ENCODE measurements around the gene SPDYE1. TPM values are rescaled to one million over a fixed set of nuclear protein-coding genes. Genes with fewer than 3 reads are reported as not detected.

SPDYE1 gene
- total RNA-seq, 4 donors from 2014 or later: not detected

GRCh38 chr7:44056681-44057080 lies 59.0 kb downstream of the SPDYE1 start:
- H3K27ac ChIP-seq: no peak overlapping the region
- peaks cover 0 to 69% (median 38%) of the 10 kb centered on the region in 4 donors for H3K36me3 ChIP-seq
- TF ChIP-seq POLR2A (IDR thresholded peaks at IDR 0.05) (no peak), EP300 (IDR thresholded peaks at IDR 0.05; ENCODE audit: low read depth) (no peak), POLR2AphosphoS5 (IDR thresholded peaks at IDR 0.05) (no peak), CTCF (IDR thresholded peaks at IDR 0.05) (no peak)
- no peak overlapping the region for H3K4me3 ChIP-seq
- peak; percentile 6 for DNase-seq
- in situ Hi-C loops (cut with MboI; ENCODE audit: low pct_ligation_motif_present in 1 of 4, low pct_unique_long_range_greater_than_20kb in 1 of 4, low sequenced_read_pairs in 3 of 4) (no loop called here), intact Hi-C loops (cut with DNase I; ENCODE audit: low total_unique reads) (no loop called here)
- H3K27me3 ChIP-seq: no peaks in the 10 kb centered on the region
- no peaks in the 10 kb centered on the region for H3K4me1 ChIP-seq
- no peaks in the 10 kb centered on the region for H3K9me3 ChIP-seq
- WGBS, 2 donors (ENCODE audit: low coverage in 1 of 2): 92% methylated on average over 7 of the region's 7 CpGs; no CpG with 5 or more reads in 1 of the 2 donors

- WGBS, 2 donors (ENCODE audit: low coverage in 1 of 2): 95 to 100% methylated on average over 1 to 11 of the region's 11 CpGs
- H3K4me1 ChIP-seq: no peaks in the 10 kb centered on the region
- intact Hi-C loops (cut with DNase I; ENCODE audit: low total_unique reads) (no loop called here), in situ Hi-C loops (cut with MboI; ENCODE audit: low pct_ligation_motif_present in 1 of 4, low pct_unique_long_range_greater_than_20kb in 1 of 4, low sequenced_read_pairs in 3 of 4) (no loop called here)
- DNase-seq: no peak
- H3K27ac ChIP-seq: no peak overlapping the region
- no peaks in the 10 kb centered on the region for H3K9me3 ChIP-seq
- TF ChIP-seq POLR2A (IDR thresholded peaks at IDR 0.05) (no peak), POLR2AphosphoS5 (IDR thresholded peaks at IDR 0.05) (no peak), EP300 (IDR thresholded peaks at IDR 0.05; ENCODE audit: low read depth) (no peak), CTCF (IDR thresholded peaks at IDR 0.05) (no peak)
- H3K27me3 ChIP-seq: no peaks in the 10 kb centered on the region
- H3K4me3 ChIP-seq: no peak overlapping the region
- peaks cover 0 to 66% (median 36%) of the 10 kb centered on the region in 4 donors for H3K36me3 ChIP-seq
Measured at GRCh38 chr7:44057181-44057848, 59.6 kb downstream of the SPDYE1 start.

GRCh38 chr7:44057849-44058758 lies 60.4 kb downstream of the SPDYE1 start:
- DNase-seq: peak; percentile 7
- H3K36me3 ChIP-seq: peaks cover 0 to 61% (median 32%) of the 10 kb centered on the region in 4 donors
- WGBS, 2 donors (ENCODE audit: low coverage in 1 of 2): 88% methylated on average over 30 of the region's 30 CpGs; no CpG with 5 or more reads in 1 of the 2 donors

More at GRCh38 chr7:44057849-44058758, 60.4 kb downstream of the SPDYE1 start:
- Histone ChIP-seq H3K4me1 (no peaks in the 10 kb centered on the region), H3K27ac (no peak overlapping the region), H3K9me3 (no peaks in the 10 kb centered on the region), H3K4me3 (no peak overlapping the region), H3K27me3 (no peaks in the 10 kb centered on the region)
- intact Hi-C loops (cut with DNase I; ENCODE audit: low total_unique reads) (no loop called here), in situ Hi-C loops (cut with MboI; ENCODE audit: low pct_ligation_motif_present in 1 of 4, low pct_unique_long_range_greater_than_20kb in 1 of 4, low sequenced_read_pairs in 3 of 4) (no loop called here)
- no peak for TF ChIP-seq CTCF (IDR thresholded peaks at IDR 0.05)
- TF ChIP-seq EP300 (IDR thresholded peaks at IDR 0.05; ENCODE audit: low read depth): no peak
- no peak for TF ChIP-seq POLR2AphosphoS5 (IDR thresholded peaks at IDR 0.05)
- no peak for TF ChIP-seq POLR2A (IDR thresholded peaks at IDR 0.05)

All from transverse colon (tissue), 4 donors.